Coronary artery (tissue), 2 donors: Measurements from ENCODE around the gene CCDC171.
"Not testable (repeated sequence)": the region's sequence is repeated elsewhere in the genome, so short reads cannot be mapped to it uniquely, and the experiment has no call there.

Source experiments
- DNase-seq: peaks from one replicate; pipeline ENCODE4 v3.0.0-alpha.2; 2017; ENCODE audit warnings: low spot score
- H3K27ac ChIP-seq, 2 donors: fragments of 200-600 bp; sonication (generic); one replicate each; pipeline ENCODE4 v1.5.1; 2016 to 2019
- H3K4me3 ChIP-seq: fragments of 200-600 bp; sonication (generic); 2 replicates; pipeline ENCODE4 v1.5.1; 2016; ENCODE audit warnings: mild to moderate bottlenecking, moderate library complexity
- CTCF ChIP-seq: fragments of 200-600 bp; sonication (generic); IDR thresholded peaks from one replicate; pipeline ENCODE4 v1.5.1; 2019; ENCODE audit warnings: antibody characterized with exemption

Gene CCDC171

GRCh38 chr9:15697446-15697851, 144.6 kb downstream of the CCDC171 start:
- H3K27ac ChIP-seq: no peak overlapping the region
- TF ChIP-seq CTCF: no peak
- DNase-seq: no peak
- H3K4me3 ChIP-seq: no peak overlapping the region

- not testable (repeated sequence) for H3K4me3 ChIP-seq, DNase-seq, H3K27ac ChIP-seq
Measured at GRCh38 chr9:15699876-15700559, 147.2 kb downstream of the CCDC171 start.

- no peak for TF ChIP-seq CTCF
- no peak overlapping the region for H3K4me3 ChIP-seq
- DNase-seq: no peak
- H3K27ac ChIP-seq: no peak overlapping the region
Measured at GRCh38 chr9:15707000-15707399, 154.2 kb downstream of the CCDC171 start.

GRCh38 chr9:15711531-15711930, 158.7 kb downstream of the CCDC171 start:
- TF ChIP-seq CTCF: no peak
- H3K27ac ChIP-seq: no peak overlapping the region
- DNase-seq: no peak

GRCh38 chr9:15711931-15712330, 159.1 kb downstream of the CCDC171 start:
- H3K27ac ChIP-seq: no peak overlapping the region
- no peak for DNase-seq
- H3K4me3 ChIP-seq: no peak overlapping the region
- no peak for TF ChIP-seq CTCF

More at GRCh38 chr9:15711531-15711930, 158.7 kb downstream of the CCDC171 start:
- no peak overlapping the region for H3K4me3 ChIP-seq

GRCh38 chr9:15714746-15715145, 161.9 kb downstream of the CCDC171 start:
- DNase-seq: no peak

GRCh38 chr9:15717290-15717967, 164.6 kb downstream of the CCDC171 start:
- DNase-seq: no peak
- Histone ChIP-seq H3K4me3 (no peak overlapping the region), H3K27ac (no peak overlapping the region)
- TF ChIP-seq CTCF: no peak

More at GRCh38 chr9:15714746-15715145, 161.9 kb downstream of the CCDC171 start:
- Histone ChIP-seq H3K4me3 (no peak overlapping the region), H3K27ac (no peak overlapping the region)
- TF ChIP-seq CTCF: no peak
